RWPE2 (cell line): ENCODE results near the gene UVRAG.

Source experiments
- ATAC-seq: fragments of 200-7000 bp; cut with Tn5 transposase; 3 replicates; pipeline ENCODE4 v1.9.1; 2021; ENCODE audit warnings: low read depth
- DNase-seq: peaks from one replicate; pipeline ENCODE4 v3.0.0-alpha.2; 2020; ENCODE audit warnings: low spot score
- H3K27ac ChIP-seq: fragments of 450-650 bp; 2 replicates; pipeline ENCODE4 v1.5.1; 2017; ENCODE audit warnings: mild to moderate bottlenecking; ENCODE audit not compliant: poor library complexity, severe bottlenecking
- H3K27me3 ChIP-seq: fragments of 250-450 bp; sonication (Bioruptor Pico); 2 replicates; pipeline ENCODE4 v1.5.1; 2021; ENCODE audit warnings: mild to moderate bottlenecking, moderate library complexity; ENCODE audit not compliant: insufficient read depth, poor library complexity, severe bottlenecking
- H3K36me3 ChIP-seq: fragments of 250-450 bp; sonication (Bioruptor Pico); 2 replicates; pipeline ENCODE4 v1.5.1; 2020; ENCODE audit warnings: low read depth, mild to moderate bottlenecking, moderate library complexity
- H3K4me1 ChIP-seq: fragments of 250-450 bp; sonication (Bioruptor Pico); 2 replicates; pipeline ENCODE4 v1.5.1; 2021; ENCODE audit warnings: mild to moderate bottlenecking, moderate library complexity; ENCODE audit not compliant: insufficient read depth, poor library complexity, severe bottlenecking
- H3K4me3 ChIP-seq: fragments of 250-450 bp; sonication (Bioruptor Pico); 2 replicates; pipeline ENCODE4 v1.5.1; 2021; ENCODE audit warnings: mild to moderate bottlenecking, moderate library complexity; ENCODE audit not compliant: severe bottlenecking
- H3K9me3 ChIP-seq: fragments of 250-450 bp; sonication (Bioruptor Pico); 2 replicates; pipeline ENCODE4 v1.5.1; 2021; ENCODE audit warnings: mild to moderate bottlenecking, moderate library complexity; ENCODE audit not compliant: severe bottlenecking
- TF ChIP-seq, protein P1 (sequence below): fragments of 450-650 bp; IDR thresholded peaks from one replicate; pipeline ENCODE4 v1.5.1; 2017; ENCODE audit warnings: mild to moderate bottlenecking, moderate library complexity; ENCODE audit not compliant: poor library complexity, severe bottlenecking

Gene UVRAG

DNA sequence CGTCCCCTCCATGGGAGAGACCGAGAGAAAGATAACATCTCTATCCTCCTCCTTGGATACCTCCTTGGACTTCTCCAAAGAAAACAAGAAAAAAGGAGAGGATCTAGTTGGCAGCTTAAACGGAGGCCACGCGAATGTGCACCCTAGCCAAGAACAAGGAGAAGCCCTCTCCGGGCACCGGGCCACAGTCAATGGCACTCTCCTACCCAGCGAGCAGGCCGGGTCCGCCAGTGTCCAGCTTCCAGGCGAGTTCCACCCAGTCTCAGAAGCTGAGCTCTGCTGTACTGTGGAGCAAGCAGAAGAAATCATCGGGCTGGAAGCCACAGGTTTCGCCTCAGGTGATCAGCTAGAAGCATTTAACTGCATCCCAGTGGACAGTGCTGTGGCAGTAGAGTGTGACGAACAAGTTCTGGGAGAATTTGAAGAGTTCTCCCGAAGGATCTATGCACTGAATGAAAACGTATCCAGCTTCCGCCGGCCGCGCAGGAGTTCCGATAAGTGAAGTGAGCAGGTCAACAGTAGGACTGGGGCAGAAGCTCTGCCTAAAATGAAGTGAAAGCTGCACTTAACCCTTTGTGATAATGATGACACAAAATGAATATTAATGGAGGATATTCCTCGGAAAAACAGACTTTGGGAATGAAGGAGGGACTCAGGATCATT, 326.0 kb downstream of the UVRAG start:
- DNase-seq (no peak), ATAC-seq (no peak)
- Histone ChIP-seq H3K36me3 (no peaks in the 10 kb centered on the region; the same call in 1 of the 2 replicates), H3K27me3 (no peaks in the 10 kb centered on the region), H3K27ac (no peak overlapping the region), H3K4me1 (no peaks in the 10 kb centered on the region), H3K4me3 (no peak overlapping the region), H3K9me3 (no peaks in the 10 kb centered on the region)
- TF ChIP-seq, protein P1, sequence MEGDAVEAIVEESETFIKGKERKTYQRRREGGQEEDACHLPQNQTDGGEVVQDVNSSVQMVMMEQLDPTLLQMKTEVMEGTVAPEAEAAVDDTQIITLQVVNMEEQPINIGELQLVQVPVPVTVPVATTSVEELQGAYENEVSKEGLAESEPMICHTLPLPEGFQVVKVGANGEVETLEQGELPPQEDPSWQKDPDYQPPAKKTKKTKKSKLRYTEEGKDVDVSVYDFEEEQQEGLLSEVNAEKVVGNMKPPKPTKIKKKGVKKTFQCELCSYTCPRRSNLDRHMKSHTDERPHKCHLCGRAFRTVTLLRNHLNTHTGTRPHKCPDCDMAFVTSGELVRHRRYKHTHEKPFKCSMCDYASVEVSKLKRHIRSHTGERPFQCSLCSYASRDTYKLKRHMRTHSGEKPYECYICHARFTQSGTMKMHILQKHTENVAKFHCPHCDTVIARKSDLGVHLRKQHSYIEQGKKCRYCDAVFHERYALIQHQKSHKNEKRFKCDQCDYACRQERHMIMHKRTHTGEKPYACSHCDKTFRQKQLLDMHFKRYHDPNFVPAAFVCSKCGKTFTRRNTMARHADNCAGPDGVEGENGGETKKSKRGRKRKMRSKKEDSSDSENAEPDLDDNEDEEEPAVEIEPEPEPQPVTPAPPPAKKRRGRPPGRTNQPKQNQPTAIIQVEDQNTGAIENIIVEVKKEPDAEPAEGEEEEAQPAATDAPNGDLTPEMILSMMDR = no peak

DNA sequence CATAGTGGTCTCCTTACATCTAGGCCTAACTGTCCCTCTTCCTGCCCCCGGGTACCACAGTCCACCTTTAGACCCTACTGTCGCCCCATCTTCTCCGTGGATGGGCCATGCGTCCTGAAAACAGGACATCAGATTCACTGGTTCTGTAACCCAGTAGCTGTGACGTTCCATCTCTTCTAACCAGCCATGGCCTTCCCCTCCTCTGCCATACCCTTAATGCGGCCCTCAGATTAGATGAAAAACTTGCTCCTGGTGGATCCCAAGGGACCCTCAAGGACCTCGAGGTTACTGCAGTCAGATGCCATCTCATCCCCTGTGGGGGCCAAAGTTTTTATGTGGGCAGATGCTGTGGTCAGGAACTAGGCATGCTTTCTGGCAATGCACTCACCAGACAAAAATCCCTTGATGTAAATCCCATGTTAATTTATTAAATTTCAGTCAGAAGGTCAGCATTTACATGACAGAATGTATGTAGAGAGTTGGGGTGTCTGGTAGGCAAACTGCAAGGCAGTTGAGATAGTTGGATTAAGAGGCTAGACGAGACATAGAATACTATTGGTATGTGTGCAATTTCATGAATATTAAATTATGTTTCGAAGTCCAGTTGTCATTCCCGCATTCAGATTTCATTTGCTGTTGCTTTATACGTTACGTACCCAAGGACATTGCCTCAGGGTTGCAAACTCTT, 327.0 kb downstream of the UVRAG start:
- DNase-seq (no peak), ATAC-seq (no peak)
- no peak overlapping the region for H3K27ac ChIP-seq
- H3K4me1 ChIP-seq = no peaks in the 10 kb centered on the region
- no peaks in the 10 kb centered on the region for H3K27me3 ChIP-seq
- no peaks in the 10 kb centered on the region; the same call in 1 of the 2 replicates for H3K36me3 ChIP-seq
- no peak overlapping the region for H3K4me3 ChIP-seq
- H3K9me3 ChIP-seq = no peaks in the 10 kb centered on the region
- TF ChIP-seq, protein P1 = no peak

DNA sequence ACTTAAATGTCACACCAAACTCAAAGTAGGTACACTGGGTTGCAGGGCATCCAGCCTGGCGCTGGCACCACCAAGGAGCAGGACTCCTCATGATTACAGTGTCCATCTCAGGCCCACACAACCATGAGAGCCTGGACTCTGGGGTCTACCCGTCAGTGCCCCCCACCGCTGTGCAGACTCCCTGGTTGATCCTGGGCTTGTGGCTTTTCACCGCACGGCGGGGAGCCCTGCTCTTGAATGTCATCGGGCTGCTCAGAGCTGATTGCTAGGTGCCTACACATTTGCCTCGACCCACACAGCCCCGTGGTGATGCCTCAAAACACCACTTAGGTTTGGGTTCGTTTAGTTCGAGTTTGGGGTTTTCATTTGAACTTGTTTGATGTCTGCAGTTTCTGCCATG, 328.3 kb downstream of the UVRAG start:
- no peak overlapping the region for H3K27ac ChIP-seq
- H3K4me3 ChIP-seq = no peak overlapping the region
- TF ChIP-seq, protein P1 = no peak
- no peaks in the 10 kb centered on the region; the same call in 1 of the 2 replicates for H3K36me3 ChIP-seq
- DNase-seq = no peak
- H3K4me1 ChIP-seq = no peaks in the 10 kb centered on the region
- no peaks in the 10 kb centered on the region for H3K9me3 ChIP-seq
- no peak for ATAC-seq
- H3K27me3 ChIP-seq = no peaks in the 10 kb centered on the region

DNA sequence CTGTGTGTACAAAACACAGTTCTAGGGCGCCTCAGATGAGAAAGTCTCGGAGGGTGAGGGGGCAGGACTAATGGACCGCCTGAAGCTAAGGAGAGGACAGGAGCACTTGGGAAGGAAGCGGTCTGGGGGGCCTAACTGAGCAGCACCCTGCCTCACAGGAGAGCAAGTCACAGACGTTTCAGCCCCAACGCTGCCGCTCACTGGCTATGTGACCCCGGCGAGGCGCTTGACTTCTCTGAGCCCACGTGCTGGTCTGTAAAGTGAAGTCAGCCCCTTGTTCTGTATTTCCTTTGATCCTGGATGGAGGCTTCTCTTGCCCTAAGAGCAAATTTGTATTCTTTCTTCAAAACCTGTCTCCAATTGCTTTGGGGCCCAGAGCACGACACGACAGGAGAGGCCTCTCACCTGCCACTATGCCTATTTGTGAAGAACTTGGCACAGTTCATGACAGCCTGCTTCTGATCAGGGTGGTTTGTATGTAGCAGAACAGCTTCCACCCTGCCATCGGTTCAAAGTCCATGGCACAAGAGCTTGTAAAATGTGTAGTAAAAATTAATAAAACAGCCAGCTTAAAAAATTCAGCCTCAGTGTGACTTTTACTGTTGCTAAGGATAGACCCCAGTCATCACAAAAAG, 332.2 kb downstream of the UVRAG start:
- TF ChIP-seq, protein P1 = no peak
- Histone ChIP-seq H3K4me3 (no peak overlapping the region), H3K27me3 (no peaks in the 10 kb centered on the region), H3K9me3 (no peaks in the 10 kb centered on the region), H3K36me3 (no peaks in the 10 kb centered on the region), H3K4me1 (no peaks in the 10 kb centered on the region), H3K27ac (no peak overlapping the region)
- DNase-seq (no peak), ATAC-seq (no peak)

DNA sequence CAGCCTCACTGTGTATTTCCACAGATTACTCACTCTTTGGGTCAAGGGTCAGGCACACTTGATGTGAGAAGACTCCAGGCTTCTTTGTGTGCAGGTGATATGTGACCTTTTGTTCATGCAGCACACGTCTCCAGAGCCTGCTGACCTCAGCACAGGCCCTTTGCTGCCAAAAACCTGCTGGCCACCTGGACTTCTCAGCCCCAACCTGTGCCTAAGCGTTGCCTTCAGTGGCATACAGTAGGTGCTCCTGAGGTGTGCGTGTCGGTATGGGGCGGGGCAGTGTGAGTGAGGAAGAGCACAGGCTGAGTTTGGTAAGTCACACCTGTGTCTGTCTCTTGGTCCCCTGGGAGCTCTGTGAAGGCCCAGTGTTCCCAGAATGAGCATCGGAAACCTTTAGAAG, 333.2 kb downstream of the UVRAG start:
- Histone ChIP-seq H3K9me3 (no peaks in the 10 kb centered on the region), H3K4me3 (no peak overlapping the region), H3K36me3 (no peaks in the 10 kb centered on the region), H3K4me1 (no peaks in the 10 kb centered on the region), H3K27ac (no peak overlapping the region), H3K27me3 (no peaks in the 10 kb centered on the region)
- ATAC-seq (no peak), DNase-seq (no peak)
- TF ChIP-seq, protein P1 = no peak
